MM.1S (cell line): Measurements from ENCODE around the gene CENPT.

Experiments used
- CTCF ChIP-seq: fragments of 300-600 bp; sonication (generic); IDR thresholded peaks from 2 replicates; pipeline ENCODE4 v1.5.1; 2016; ENCODE audit warnings: antibody characterized with exemption, low read length, mixed read lengths
- EZH2 ChIP-seq: fragments of 300-600 bp; sonication (generic); optimal IDR thresholded peaks from 2 replicates; pipeline ENCODE3; 2017; ENCODE audit warnings: low read depth, mild to moderate bottlenecking, antibody characterized with exemption, low read length, mixed read lengths

- TF ChIP-seq CTCF (no peak), EZH2 (no peak)
Measured at GRCh38 chr16:67814567-67814966, 32.9 kb downstream of the CENPT start.
